ENCODE measurements around the gene PTS.
"Not testable (repeated sequence)": the region's sequence is repeated elsewhere in the genome, so short reads cannot be mapped to it uniquely, and the experiment has no call there.

Gene PTS

DNA sequence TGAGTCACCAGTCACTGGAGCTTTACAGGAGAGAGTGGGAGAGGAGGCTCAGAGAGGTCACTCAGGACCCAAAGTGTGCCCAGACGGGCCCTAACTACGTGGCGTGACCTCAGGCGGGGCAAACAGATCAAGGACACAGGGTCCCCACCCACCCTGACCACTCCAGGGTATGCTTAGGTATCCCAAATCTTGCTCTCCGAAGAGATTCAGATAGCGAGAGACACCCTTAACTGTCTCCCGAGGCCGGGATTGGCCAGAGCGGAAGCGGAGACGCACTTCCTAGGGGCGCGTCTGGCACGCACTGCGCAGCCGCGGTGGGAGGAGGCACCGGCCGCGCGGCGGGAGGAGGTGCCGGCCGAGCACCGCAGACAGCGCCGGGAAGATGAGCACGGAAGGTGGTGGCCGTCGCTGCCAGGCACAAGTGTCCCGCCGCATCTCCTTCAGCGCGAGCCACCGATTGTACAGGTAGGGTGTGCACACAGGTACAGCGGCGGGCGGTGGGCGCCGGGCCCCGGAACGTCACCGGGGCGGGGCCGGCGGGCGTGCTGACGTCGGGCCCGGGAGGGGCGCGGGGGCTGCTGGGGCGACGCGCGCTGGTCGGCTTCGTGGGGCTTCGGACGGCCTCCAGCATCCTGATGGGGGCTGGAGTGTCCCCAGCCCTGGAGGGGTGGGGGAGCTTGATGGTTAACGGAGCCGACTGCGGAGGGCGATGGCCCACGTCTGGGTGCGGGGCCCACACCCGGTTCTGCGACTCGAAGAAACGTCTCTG is at the start of gene PTS:
TSS of gene PTS (plus strand) at position 367 of the 769 bp plus-strand sequence. CDS start at position 383, 16 bp downstream.
- DNase-seq = peak; percentile 65

DNA sequence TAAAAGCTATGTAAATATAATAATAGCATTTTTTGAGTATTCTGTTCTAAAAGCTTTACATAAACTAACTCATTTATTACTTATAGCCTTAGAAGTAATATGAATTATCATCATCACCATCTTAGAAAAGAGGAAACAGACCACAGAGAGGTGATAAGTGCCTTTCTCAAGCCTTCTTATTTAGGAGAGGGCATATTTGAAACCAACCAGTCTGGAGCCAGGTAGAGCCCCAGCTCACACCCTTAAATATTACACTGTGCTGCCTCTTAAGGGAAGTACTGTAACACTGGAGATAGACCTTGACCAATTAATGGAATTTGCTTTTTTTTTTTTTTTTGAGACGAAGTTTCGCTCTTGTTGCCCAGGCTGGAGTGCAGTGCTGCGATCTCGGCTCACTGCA is 48.6 kb upstream of the PTS start:
- DNase-seq = no peak

DNA sequence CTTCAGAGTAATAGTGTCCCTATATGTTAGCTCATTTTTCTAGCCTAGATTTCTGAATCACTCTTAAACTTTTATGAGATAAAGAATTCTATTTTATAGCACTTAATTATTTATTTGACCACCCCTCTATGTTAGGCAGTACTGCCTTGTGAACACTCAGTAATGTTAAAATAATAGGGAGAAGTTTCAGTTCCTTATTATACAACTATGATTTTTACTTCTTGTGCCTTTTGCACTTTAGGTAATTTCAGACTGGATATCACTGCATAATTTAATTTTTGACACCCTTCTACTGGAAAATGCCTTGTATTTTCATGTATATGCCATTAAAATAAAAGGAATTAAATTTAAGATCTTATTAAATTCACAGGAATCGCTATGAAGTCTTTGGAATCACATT is 47.8 kb upstream of the PTS start:
- DNase-seq = no peak

- no peak for DNase-seq
These were observed 47.3 kb upstream of the PTS start for GRCh38 chr11:112178936-112179335.

- DNase-seq = no peak
These were observed 46.6 kb upstream of the PTS start for GRCh38 chr11:112179601-112180000.

GRCh38 chr11:112182867-112183266 is 43.4 kb upstream of the PTS start:
- DNase-seq = no peak

DNA sequence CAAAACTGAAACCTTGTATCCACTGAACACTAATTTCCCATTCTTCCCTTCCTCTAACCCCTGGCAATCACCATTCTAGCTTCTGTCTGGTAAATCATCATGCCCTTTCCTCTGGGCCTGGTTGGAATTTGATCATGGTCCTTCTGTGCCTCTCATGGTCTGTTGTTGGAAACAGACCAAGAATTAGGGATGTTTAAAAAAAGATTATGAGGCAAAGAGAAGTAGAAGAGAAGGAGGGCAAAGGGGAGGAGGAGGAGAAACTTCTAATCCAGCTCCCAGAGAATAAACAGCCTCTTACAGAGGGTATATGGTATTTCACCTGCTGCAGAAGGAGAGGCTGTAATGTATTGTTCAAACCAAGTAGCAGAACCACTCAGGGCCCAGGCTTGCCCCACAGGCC is 40.3 kb upstream of the PTS start:
- no peak for DNase-seq

DNA sequence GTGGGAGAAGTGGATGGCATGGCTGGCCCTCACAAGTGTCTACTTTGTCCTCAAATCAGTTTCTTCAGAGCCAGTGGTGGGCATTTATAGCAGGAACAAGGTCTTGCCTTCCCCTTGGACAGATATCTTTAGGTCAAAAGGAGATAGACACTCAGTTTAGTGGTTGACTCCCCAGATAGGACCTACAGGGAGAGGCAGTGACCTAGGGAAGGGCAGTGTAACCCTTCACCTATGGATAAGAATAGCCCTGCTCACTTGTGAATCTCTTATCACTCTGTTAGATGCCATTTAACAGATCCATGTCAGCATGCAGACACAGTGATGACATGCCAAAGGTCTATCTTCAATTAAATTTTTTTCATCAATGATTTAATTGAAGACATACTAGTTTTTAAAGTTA is 39.9 kb upstream of the PTS start:
- no peak for DNase-seq

DNA sequence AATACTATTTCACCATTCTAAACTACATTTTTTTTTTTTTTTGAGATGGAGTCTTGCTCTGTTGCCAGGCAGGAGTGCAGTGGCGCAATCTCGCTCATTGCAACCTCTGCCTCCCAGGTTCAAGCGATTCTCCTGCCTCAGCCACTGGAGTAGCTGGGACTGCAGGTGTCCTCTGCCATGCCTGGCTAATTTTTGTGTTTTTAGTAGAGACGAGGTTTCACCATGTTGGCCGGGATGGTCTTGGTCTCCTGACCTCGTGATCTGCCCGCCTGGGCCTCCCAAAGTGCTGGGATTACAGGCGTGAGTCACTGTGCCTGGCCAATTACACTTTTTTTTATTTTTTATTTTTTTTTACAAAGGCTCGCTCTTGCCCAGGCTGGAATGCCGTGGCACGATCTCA is 31.1 kb upstream of the PTS start:
- DNase-seq = not testable (repeated sequence)

- DNase-seq = no peak
These were observed 30.3 kb upstream of the PTS start for GRCh38 chr11:112195951-112196351.

DNA sequence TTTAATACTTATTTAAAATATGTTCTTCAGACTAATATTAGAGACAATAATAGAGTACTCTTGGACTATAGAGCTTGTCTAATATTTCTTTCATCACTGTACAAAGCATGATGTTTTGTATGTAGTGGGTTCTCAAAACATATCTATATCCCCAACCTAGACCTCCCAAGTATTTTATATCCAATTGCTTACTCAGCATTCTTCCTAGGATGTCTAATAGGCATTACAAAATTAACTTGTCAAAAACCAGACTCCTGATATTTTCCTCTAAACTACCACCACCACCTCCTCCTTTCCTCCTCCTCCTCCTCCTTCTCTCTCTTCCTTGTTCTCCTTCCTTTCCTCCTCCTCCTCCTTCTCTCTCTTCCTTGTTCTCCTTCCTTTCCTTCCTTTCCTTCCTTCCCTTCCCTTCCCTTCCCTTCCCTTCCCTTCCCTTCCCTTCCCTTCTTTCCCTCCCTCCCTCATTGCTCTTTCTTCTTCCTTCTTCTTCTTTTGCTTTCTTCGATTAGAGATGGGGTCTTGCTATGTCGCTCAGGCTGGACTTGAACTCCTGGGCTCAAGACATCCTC is 29.6 kb upstream of the PTS start:
- no peak for DNase-seq

DNA sequence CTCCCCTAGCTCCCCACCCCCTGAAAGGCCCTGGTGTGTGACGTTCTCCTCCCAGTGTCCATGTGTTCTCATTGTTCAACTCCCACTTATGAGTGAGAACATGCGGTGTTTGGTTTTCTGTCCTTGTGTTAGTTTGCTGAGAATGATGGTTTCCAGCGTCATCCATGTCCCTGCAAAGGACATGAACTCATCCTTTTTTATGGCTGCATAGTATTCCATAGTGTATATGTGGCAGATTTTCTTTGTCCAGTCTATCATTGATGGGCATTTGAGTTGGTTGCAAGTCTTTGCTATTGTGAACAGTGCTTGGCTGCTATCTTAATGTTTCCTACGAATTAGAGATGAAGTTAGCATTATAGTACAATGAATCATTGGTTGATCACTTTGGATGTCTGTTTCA is 27.1 kb upstream of the PTS start:
- not testable (repeated sequence) for DNase-seq

DNA sequence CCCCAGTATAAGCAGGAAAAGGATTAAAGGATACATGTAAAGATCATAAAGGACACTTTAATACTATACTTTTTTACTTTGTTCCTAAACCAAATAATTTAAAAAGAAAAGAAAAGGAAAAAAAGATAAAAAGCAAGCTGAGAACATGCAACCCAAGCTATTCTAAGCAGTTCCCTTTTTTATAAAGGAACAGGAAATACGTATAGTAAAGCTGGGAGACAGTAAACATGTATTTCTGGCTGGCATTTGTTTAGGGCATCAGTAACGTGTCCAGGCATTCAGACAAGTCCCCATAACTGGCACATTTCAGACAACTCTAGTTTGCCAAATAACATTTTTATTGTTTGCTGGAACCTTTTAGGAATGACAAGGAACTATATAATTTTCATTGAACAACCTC is 26.0 kb upstream of the PTS start:
- no peak for DNase-seq

DNA sequence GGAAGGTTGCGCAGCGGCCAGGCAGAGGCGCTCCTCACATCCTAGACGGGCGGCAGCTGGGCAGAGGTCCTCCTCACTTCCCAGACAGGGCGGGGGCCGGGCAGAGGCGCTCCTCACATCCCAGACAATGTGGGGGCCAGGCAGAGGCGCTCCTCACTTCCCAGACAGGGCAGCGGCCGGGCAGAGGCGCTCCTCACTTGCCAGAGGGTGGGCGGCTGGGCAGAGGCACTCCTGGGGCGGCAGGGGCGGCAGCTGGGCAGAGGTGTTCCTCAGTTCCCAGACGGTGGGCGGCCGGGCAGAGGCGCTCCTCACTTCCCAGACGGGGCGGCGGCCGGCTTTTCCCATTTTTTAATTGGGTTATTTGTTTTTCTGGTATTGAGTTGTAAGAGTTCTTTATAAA is 20.2 kb upstream of the PTS start:
- DNase-seq = no peak

GRCh38 chr11:112210890-112211289 is 15.3 kb upstream of the PTS start:
- DNase-seq = no peak

GRCh38 chr11:112211536-112211935 is 14.7 kb upstream of the PTS start:
- no peak for DNase-seq

DNA sequence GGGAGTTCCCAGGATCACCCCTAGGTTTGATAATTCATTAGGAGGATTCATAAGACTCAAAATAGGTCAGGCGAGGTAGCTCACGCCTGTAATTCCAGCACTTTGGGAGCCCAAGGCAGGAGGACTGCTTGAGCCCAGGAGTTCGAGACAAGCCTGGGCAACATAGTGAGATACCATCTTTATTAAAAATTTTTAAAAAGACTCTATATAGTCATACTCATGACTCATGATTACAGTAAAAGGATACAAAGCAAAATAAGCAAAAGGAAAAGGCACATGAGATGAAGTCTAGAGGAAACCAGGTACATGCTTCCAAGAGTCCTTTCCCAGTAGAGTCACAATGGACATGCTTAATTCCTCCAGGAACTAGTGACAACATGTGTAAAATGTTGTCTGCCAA is 13.9 kb upstream of the PTS start:
- DNase-seq = no peak

GRCh38 chr11:112212710-112213109 is 13.5 kb upstream of the PTS start:
- DNase-seq = no peak

DNA sequence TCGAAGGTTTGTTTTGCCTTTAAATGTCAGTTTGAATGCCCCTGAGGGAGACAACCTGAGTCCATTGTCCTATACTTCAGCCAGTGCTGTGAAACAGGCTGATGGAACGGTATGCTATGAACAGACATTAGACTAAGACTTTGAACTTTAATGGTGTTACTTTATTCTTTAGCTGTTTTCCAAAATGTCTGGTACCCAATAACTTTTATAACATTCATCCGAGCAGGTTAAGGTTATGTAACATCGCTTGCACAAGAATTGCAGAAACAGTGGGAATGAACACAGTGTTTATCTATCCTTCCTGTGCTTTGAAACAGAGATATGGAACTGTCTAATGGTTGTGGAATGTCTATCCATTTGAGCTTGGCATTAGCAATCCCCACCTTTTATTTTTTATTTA is 12.5 kb upstream of the PTS start:
- DNase-seq = no peak

DNA sequence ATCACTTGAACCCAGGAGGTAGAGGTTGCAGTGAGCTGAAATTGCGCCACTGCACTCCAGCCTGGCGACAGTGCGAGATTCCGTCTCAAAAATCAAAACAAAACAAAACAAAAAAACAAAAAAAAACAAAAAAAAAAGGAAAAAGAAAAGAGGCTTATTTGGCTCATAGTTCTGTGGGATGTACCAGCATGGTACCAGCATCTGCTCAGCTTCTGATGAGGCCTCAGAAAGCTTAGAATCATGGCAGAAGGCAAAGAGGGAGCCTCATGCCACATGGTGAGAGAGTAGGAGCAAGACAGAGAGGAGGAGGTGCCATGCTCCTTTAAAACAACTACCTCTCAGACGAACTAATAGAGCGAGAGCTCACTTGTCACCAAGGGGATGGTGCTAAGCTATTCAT is 10.6 kb upstream of the PTS start:
- DNase-seq = no peak

- DNase-seq = no peak
These were observed 9.6 kb upstream of the PTS start for GRCh38 chr11:112216561-112217105.

DNA sequence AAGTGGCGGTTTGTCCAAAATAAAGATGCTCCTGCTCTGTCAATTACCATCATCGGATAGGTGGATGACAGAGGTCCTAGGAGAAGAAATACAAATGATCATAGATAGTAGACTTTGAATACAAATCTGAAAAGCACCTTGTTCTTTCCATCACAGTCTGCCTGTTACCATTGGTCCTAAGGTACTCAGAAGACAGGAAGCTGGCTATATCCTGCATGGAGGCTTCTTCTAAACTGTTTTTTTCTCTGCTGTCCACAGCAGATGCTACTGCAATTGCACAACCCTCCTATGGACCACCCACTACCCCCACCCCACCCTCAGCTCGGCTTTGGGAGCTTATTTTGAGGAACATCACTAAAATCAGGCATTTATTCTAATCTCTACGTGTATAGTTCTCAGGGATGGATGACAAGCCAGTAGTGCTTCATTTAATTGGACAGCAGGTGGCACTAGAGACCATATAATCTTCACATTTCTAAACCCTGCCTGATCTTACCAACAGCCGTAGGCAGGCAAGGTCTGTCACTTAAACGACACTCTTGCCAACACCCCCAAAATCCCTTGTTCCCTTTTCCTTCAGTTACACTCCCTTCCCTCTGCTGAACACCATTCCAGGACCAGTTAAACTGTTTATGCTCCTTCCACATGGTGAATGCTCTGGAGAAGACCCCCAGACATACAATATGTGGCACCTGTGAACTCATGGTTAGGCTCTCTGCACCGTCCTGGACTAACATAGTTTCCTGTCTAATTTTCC is 6.6 kb upstream of the PTS start:
- DNase-seq = no peak

- no peak for DNase-seq
These were observed 4.9 kb upstream of the PTS start for GRCh38 chr11:112221274-112221835.

DNA sequence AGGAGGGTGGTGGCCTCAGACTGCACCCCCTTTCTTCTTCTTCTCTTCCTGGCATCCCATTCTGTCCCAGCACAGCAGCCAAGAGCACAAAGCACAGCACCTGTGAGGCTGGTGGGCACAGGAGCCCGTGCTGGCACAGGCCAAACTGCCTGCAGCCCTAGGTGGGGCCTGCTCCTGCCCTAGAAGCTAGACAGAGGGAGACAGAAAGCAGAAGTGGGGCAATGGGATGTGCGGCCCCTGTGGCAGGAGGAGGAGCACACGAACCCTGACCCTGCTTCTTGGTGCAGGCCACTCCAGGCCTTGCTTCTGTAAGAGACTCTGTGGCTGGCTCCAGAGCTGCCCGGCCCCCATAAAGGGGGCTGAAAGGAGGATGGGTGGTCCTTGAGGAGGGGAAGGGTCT is 3.9 kb upstream of the PTS start:
- DNase-seq = no peak

Measured in NCI-H510A (cell line).